ENCODE results near the gene ZFP30.

ZFP30 gene

GRCh38 chr19:37655689-37656371, 565 bp upstream of the ZFP30 start:
- 1% methylated on average over 57 of the region's 57 CpGs for WGBS, 2 experiments
- Histone ChIP-seq H3K36me3 (ENCODE audit: control insufficient read depth, insufficient read depth, low read length) (no peaks in the 10 kb centered on the region), H3K4me3 (ENCODE audit: insufficient read depth, low read depth, low read length) (peak overlapping the region; percentile 86), H3K27me3 (ENCODE audit: control insufficient read depth, insufficient read depth, low read length, poor library complexity, severe bottlenecking) (peaks cover 9% of the 10 kb centered on the region), H3K9me3 (ENCODE audit: control insufficient read depth, low read length) (no peaks in the 10 kb centered on the region), H3K27ac (ENCODE audit: insufficient read depth, low read depth, low read length, poor library complexity, severe bottlenecking) (peak overlapping the region; percentile 68), H3K4me1 (ENCODE audit: control insufficient read depth, insufficient read depth, low read length) (peaks cover 5% of the 10 kb centered on the region)

- H3K36me3 ChIP-seq (ENCODE audit: control insufficient read depth, insufficient read depth, low read length) = no peaks in the 10 kb centered on the region
- H3K4me3 ChIP-seq (ENCODE audit: insufficient read depth, low read depth, low read length) = peak overlapping the region; percentile 86
- H3K27ac ChIP-seq (ENCODE audit: insufficient read depth, low read depth, low read length, poor library complexity, severe bottlenecking) = peak overlapping the region; percentile 68
- peaks cover 9% of the 10 kb centered on the region for H3K27me3 ChIP-seq (ENCODE audit: control insufficient read depth, insufficient read depth, low read length, poor library complexity, severe bottlenecking)
- H3K9me3 ChIP-seq (ENCODE audit: control insufficient read depth, low read length) = no peaks in the 10 kb centered on the region
- WGBS, 2 experiments = 0% methylated on average over 40 of the region's 40 CpGs
- peaks cover 5% of the 10 kb centered on the region for H3K4me1 ChIP-seq (ENCODE audit: control insufficient read depth, insufficient read depth, low read length)
These were observed 500 bp downstream of the ZFP30 start for GRCh38 chr19:37654629-37655300.

- Histone ChIP-seq H3K9me3 (ENCODE audit: control insufficient read depth, low read length) (no peaks in the 10 kb centered on the region), H3K27ac (ENCODE audit: insufficient read depth, low read depth, low read length, poor library complexity, severe bottlenecking) (peak overlapping the region; percentile 68), H3K27me3 (ENCODE audit: control insufficient read depth, insufficient read depth, low read length, poor library complexity, severe bottlenecking) (peaks cover 9% of the 10 kb centered on the region), H3K36me3 (ENCODE audit: control insufficient read depth, insufficient read depth, low read length) (no peaks in the 10 kb centered on the region), H3K4me1 (ENCODE audit: control insufficient read depth, insufficient read depth, low read length) (peaks cover 5% of the 10 kb centered on the region), H3K4me3 (ENCODE audit: insufficient read depth, low read depth, low read length) (peak overlapping the region; percentile 86)
- 60 to 61% methylated on average over 5 of the region's 5 CpGs for WGBS, 2 experiments
These were observed 1.1 kb downstream of the ZFP30 start for GRCh38 chr19:37654118-37654517.

- no peak overlapping the region for H3K4me3 ChIP-seq (ENCODE audit: insufficient read depth, low read depth, low read length)
- no peak overlapping the region for H3K27ac ChIP-seq (ENCODE audit: insufficient read depth, low read depth, low read length, poor library complexity, severe bottlenecking)
- WGBS, 2 experiments = 96% methylated on average over 8 to 11 of the region's 11 CpGs
- H3K9me3 ChIP-seq (ENCODE audit: control insufficient read depth, low read length) = peaks cover 5% of the 10 kb centered on the region
- H3K36me3 ChIP-seq (ENCODE audit: control insufficient read depth, insufficient read depth, low read length) = peaks cover 30% of the 10 kb centered on the region
- H3K27me3 ChIP-seq (ENCODE audit: control insufficient read depth, insufficient read depth, low read length, poor library complexity, severe bottlenecking) = no peaks in the 10 kb centered on the region
- no peaks in the 10 kb centered on the region for H3K4me1 ChIP-seq (ENCODE audit: control insufficient read depth, insufficient read depth, low read length)
These were observed 19.9 kb downstream of the ZFP30 start for GRCh38 chr19:37635076-37636056.

GRCh38 chr19:37594982-37595382, 60.3 kb downstream of the ZFP30 start:
- no peak overlapping the region for H3K27ac ChIP-seq (ENCODE audit: insufficient read depth, low read depth, low read length, poor library complexity, severe bottlenecking)
- H3K4me1 ChIP-seq (ENCODE audit: control insufficient read depth, insufficient read depth, low read length) = no peaks in the 10 kb centered on the region
- WGBS, 2 experiments = 8 to 9% methylated on average over 20 of the region's 20 CpGs
- no peaks in the 10 kb centered on the region for H3K9me3 ChIP-seq (ENCODE audit: control insufficient read depth, low read length)
- peak overlapping the region; percentile 77 for H3K4me3 ChIP-seq (ENCODE audit: insufficient read depth, low read depth, low read length)
- peaks cover 12% of the 10 kb centered on the region for H3K27me3 ChIP-seq (ENCODE audit: control insufficient read depth, insufficient read depth, low read length, poor library complexity, severe bottlenecking)
- no peaks in the 10 kb centered on the region for H3K36me3 ChIP-seq (ENCODE audit: control insufficient read depth, insufficient read depth, low read length)

GRCh38 chr19:37594304-37594981, 60.8 kb downstream of the ZFP30 start, which contains the start of the genes ZNF540 and ZNF571:
Gene ZNF540 (plus strand): TSS chr19:37594876. CDS start chr19:37598448, 3,572 bp downstream.
Gene ZNF571 (minus strand): TSS chr19:37594792. CDS start chr19:37586676, 8,116 bp downstream.
- H3K27ac ChIP-seq (ENCODE audit: insufficient read depth, low read depth, low read length, poor library complexity, severe bottlenecking) = no peak within 1 kb of the TSS
- H3K4me3 ChIP-seq (ENCODE audit: insufficient read depth, low read depth, low read length) = peak within 1 kb of the TSS; percentile 77
- no peaks in the 10 kb centered on the region for H3K4me1 ChIP-seq (ENCODE audit: control insufficient read depth, insufficient read depth, low read length)
- no peaks in the 10 kb centered on the region for H3K36me3 ChIP-seq (ENCODE audit: control insufficient read depth, insufficient read depth, low read length)
- peaks cover 12% of the 10 kb centered on the region for H3K27me3 ChIP-seq (ENCODE audit: control insufficient read depth, insufficient read depth, low read length, poor library complexity, severe bottlenecking)
- 0% methylated on average over 53 of the region's 53 CpGs for WGBS, 2 experiments
- no peaks in the 10 kb centered on the region for H3K9me3 ChIP-seq (ENCODE audit: control insufficient read depth, low read length)

- Histone ChIP-seq H3K4me3 (ENCODE audit: insufficient read depth, low read depth, low read length) (peak overlapping the region; percentile 77), H3K4me1 (ENCODE audit: control insufficient read depth, insufficient read depth, low read length) (no peaks in the 10 kb centered on the region), H3K36me3 (ENCODE audit: control insufficient read depth, insufficient read depth, low read length) (no peaks in the 10 kb centered on the region), H3K27ac (ENCODE audit: insufficient read depth, low read depth, low read length, poor library complexity, severe bottlenecking) (no peak overlapping the region), H3K9me3 (ENCODE audit: control insufficient read depth, low read length) (no peaks in the 10 kb centered on the region), H3K27me3 (ENCODE audit: control insufficient read depth, insufficient read depth, low read length, poor library complexity, severe bottlenecking) (peaks cover 12% of the 10 kb centered on the region)
- 24 to 27% methylated on average over 9 of the region's 9 CpGs for WGBS, 2 experiments
These were observed 61.3 kb downstream of the ZFP30 start for GRCh38 chr19:37593996-37594303.

GRCh38 chr19:37583340-37583739, 71.9 kb downstream of the ZFP30 start:
- 75 to 88% methylated on average over 2 of the region's 2 CpGs for WGBS, 2 experiments
- Histone ChIP-seq H3K9me3 (ENCODE audit: control insufficient read depth, low read length) (peaks cover 6% of the 10 kb centered on the region), H3K27ac (ENCODE audit: insufficient read depth, low read depth, low read length, poor library complexity, severe bottlenecking) (no peak overlapping the region), H3K27me3 (ENCODE audit: control insufficient read depth, insufficient read depth, low read length, poor library complexity, severe bottlenecking) (no peaks in the 10 kb centered on the region), H3K36me3 (ENCODE audit: control insufficient read depth, insufficient read depth, low read length) (peaks cover 45% of the 10 kb centered on the region), H3K4me3 (ENCODE audit: insufficient read depth, low read depth, low read length) (no peak overlapping the region), H3K4me1 (ENCODE audit: control insufficient read depth, insufficient read depth, low read length) (no peaks in the 10 kb centered on the region)

- Histone ChIP-seq H3K4me1 (ENCODE audit: control insufficient read depth, insufficient read depth, low read length) (no peaks in the 10 kb centered on the region), H3K27ac (ENCODE audit: insufficient read depth, low read depth, low read length, poor library complexity, severe bottlenecking) (no peak overlapping the region), H3K36me3 (ENCODE audit: control insufficient read depth, insufficient read depth, low read length) (no peaks in the 10 kb centered on the region), H3K27me3 (ENCODE audit: control insufficient read depth, insufficient read depth, low read length, poor library complexity, severe bottlenecking) (no peaks in the 10 kb centered on the region), H3K9me3 (ENCODE audit: control insufficient read depth, low read length) (peaks cover 16% of the 10 kb centered on the region), H3K4me3 (ENCODE audit: insufficient read depth, low read depth, low read length) (no peak overlapping the region)
These were observed 83.1 kb downstream of the ZFP30 start for GRCh38 chr19:37572203-37572602.

Measured in ectodermal cell (in vitro differentiated cells).